ENCODE measurements around the gene NAA25. TPM values are rescaled to one million over a fixed set of nuclear protein-coding genes. Genes with fewer than 3 reads are reported as not detected.
"Not testable (repeated sequence)": the region's sequence is repeated elsewhere in the genome, so short reads cannot be mapped to it uniquely, and the experiment has no call there.

Gene NAA25
- total RNA-seq, 1 donor from 2014 or later: 62.1 TPM

DNA sequence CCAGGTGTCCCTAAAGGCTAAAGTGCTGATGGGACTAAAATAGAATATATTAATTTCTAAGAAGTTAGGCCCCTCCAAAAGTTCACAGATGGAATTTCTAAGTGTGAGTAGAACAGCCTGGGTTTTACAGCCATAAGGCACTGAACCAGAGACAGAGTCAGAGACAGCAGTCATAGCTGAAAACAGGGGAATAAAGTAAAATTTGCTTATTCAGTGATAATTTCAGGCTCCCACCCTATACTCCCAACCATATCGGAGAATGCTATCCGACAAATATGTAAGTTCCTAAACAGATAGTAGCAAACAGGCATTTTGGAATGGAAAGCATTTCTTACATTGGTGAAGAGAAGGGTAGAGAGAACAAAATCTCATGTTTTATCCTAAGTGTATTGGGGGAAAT, 45.3 kb downstream of the NAA25 start:
- H3K36me3 Mint-ChIP-seq (ENCODE audit: low read depth): peaks cover 56% of the 10 kb centered on the region
- H3K4me3 Mint-ChIP-seq: no peak overlapping the region
- no peaks in the 10 kb centered on the region for H3K4me1 Mint-ChIP-seq
- intact Hi-C loops (cut with micrococcal nuclease): no loop called here
- H3K27me3 Mint-ChIP-seq: no peaks in the 10 kb centered on the region
- H3K27ac Mint-ChIP-seq: no peak overlapping the region
- no peaks in the 10 kb centered on the region for H3K9me3 Mint-ChIP-seq
- no peak for DNase-seq

GRCh38 chr12:112061137-112061536, 47.4 kb downstream of the NAA25 start:
- intact Hi-C loops (cut with micrococcal nuclease): no loop called here
- no peak for DNase-seq
- Mint-ChIP-seq H3K36me3 (ENCODE audit: low read depth) (peaks cover 53% of the 10 kb centered on the region), H3K4me1 (no peaks in the 10 kb centered on the region), H3K4me3 (no peak overlapping the region), H3K27me3 (no peaks in the 10 kb centered on the region), H3K9me3 (no peaks in the 10 kb centered on the region), H3K27ac (no peak overlapping the region)

- H3K4me1 Mint-ChIP-seq: peaks cover 10% of the 10 kb centered on the region
- no peak overlapping the region for H3K4me3 Mint-ChIP-seq
- H3K27ac Mint-ChIP-seq: no peak overlapping the region
- H3K36me3 Mint-ChIP-seq (ENCODE audit: low read depth): peaks cover 61% of the 10 kb centered on the region
- intact Hi-C loops (cut with micrococcal nuclease): no loop called here
- no peak for DNase-seq
- H3K27me3 Mint-ChIP-seq: no peaks in the 10 kb centered on the region
- H3K9me3 Mint-ChIP-seq: no peaks in the 10 kb centered on the region
Observed at GRCh38 chr12:112049351-112049750, 59.2 kb downstream of the NAA25 start.

DNA sequence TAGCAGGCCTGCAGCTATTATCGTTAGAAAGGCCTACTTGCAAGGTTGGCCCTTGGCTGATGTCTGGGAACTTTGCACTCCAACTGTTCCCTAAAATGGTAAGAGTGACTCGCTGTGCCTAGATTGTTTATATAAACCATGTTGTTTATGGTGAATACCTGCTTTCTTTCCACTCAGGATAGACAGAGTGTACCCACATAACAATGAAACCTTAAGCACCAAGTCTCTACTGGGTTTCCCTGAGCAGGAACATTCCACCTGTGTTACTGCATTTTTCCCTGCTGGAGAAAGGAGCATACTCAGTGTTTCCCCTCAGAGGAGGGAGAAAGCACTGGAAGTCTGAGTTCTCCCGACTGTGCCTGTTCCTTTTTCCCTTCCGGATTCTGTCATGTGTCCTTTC, 62.6 kb downstream of the NAA25 start:
- H3K27me3 Mint-ChIP-seq: no peaks in the 10 kb centered on the region
- DNase-seq: no peak
- peak overlapping the region; percentile 22 for H3K27ac Mint-ChIP-seq
- no peak overlapping the region for H3K4me3 Mint-ChIP-seq
- H3K4me1 Mint-ChIP-seq: peaks cover 6% of the 10 kb centered on the region
- intact Hi-C loops (cut with micrococcal nuclease): no loop called here
- peaks cover 55% of the 10 kb centered on the region for H3K36me3 Mint-ChIP-seq (ENCODE audit: low read depth)
- H3K9me3 Mint-ChIP-seq: no peaks in the 10 kb centered on the region

DNA sequence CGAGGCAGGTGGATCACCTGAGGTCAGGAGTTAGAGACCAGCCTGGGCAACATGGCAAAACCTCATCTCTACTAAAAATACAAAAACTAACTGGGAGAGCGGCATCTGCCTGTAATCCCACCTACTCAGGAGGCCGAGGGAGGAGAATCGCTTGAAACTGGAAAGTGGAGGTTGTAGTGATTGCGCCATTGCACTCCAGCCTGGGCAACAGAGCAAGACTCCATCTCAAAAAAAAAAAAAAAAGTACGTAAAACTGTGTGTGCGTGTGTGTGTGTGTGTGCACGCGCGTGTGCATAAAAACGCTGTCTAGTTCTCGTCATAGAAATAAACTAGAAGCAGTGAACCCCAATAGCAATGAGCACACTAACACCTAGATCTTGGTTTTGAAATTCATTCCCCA, 72.0 kb downstream of the NAA25 start:
- DNase-seq; H3K9me3 Mint-ChIP-seq; H3K4me1 Mint-ChIP-seq; H3K27me3 Mint-ChIP-seq; intact Hi-C loops (cut with micrococcal nuclease); H3K4me3 Mint-ChIP-seq; H3K27ac Mint-ChIP-seq: not testable (repeated sequence)
- H3K36me3 Mint-ChIP-seq (ENCODE audit: low read depth): peaks cover 58% of the 10 kb centered on the region

DNA sequence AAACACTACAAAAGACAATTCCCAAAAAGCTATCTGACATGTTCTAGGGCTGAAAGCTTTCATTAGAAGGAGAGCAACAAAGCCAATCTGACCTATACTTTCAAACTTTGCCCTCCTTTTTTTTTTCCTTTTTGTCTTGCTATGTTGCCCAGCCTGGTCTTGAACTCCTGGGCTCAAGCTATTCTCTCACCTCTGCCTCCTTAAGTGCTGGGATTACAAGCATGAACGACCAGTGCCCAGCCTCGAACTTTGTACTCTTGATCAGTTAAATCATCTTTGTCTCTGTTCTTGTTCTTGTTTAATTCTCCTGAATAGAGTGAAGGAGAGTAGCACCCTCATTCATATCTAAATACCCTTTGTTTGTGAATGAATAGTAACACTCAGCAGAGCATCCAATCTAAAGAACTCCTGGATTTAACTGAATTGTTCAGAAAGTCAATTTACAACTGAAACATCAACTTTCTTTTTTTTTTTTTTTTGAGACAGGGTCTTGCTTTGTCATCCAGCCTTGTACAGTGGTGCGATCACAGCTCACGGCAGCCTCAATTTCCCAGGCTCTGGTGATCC, 73.3 kb downstream of the NAA25 start:
- Mint-ChIP-seq H3K4me1 (peaks cover 3% of the 10 kb centered on the region), H3K4me3 (no peak overlapping the region), H3K9me3 (no peaks in the 10 kb centered on the region), H3K27ac (no peak overlapping the region), H3K36me3 (ENCODE audit: low read depth) (peaks cover 63% of the 10 kb centered on the region), H3K27me3 (no peaks in the 10 kb centered on the region)
- intact Hi-C loops (cut with micrococcal nuclease): no loop called here
- no peak for DNase-seq

- Mint-ChIP-seq H3K4me1 (peaks cover 10% of the 10 kb centered on the region), H3K36me3 (ENCODE audit: low read depth) (peaks cover 59% of the 10 kb centered on the region), H3K9me3 (no peaks in the 10 kb centered on the region), H3K4me3 (no peak overlapping the region), H3K27ac (peak overlapping the region; percentile 35), H3K27me3 (no peaks in the 10 kb centered on the region)
- intact Hi-C loops (cut with micrococcal nuclease): no loop called here
- no peak for DNase-seq
Observed at GRCh38 chr12:112032292-112032691, 76.3 kb downstream of the NAA25 start.

- no peaks in the 10 kb centered on the region for H3K27me3 Mint-ChIP-seq
- DNase-seq: no peak
- H3K4me1 Mint-ChIP-seq: peaks cover 12% of the 10 kb centered on the region
- intact Hi-C loops (cut with micrococcal nuclease): no loop called here
- no peak overlapping the region for H3K4me3 Mint-ChIP-seq
- H3K36me3 Mint-ChIP-seq (ENCODE audit: low read depth): peaks cover 56% of the 10 kb centered on the region
- H3K27ac Mint-ChIP-seq: peak overlapping the region; percentile 19
- H3K9me3 Mint-ChIP-seq: no peaks in the 10 kb centered on the region
Observed at GRCh38 chr12:112031472-112031871, 77.1 kb downstream of the NAA25 start.

DNA sequence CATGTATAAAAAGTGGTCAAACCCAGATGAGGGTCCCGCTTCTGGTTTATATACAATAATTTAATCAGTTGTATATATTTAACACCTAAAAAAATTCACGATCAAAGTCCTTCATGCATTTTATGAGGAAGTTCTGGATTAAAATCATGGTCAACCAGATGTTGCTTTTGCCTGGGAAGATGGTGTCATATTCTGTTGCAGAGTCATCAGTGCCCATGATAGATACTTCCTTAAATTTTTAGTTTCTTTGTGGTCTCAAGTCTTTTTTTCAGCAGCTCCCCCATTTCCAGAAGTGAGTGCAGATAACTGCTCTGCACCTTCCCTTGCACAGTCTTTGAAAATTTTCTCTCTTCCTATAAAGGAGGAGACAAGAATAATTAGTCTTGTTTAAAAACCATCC, 79.3 kb downstream of the NAA25 start:
- H3K36me3 Mint-ChIP-seq (ENCODE audit: low read depth): peaks cover 62% of the 10 kb centered on the region
- intact Hi-C loops (cut with micrococcal nuclease): no loop called here
- H3K27me3 Mint-ChIP-seq: no peaks in the 10 kb centered on the region
- no peak for DNase-seq
- H3K27ac Mint-ChIP-seq: no peak overlapping the region
- H3K9me3 Mint-ChIP-seq: no peaks in the 10 kb centered on the region
- no peak overlapping the region for H3K4me3 Mint-ChIP-seq
- H3K4me1 Mint-ChIP-seq: peaks cover 22% of the 10 kb centered on the region

- intact Hi-C loops (cut with micrococcal nuclease): no loop called here
- H3K36me3 Mint-ChIP-seq (ENCODE audit: low read depth): peaks cover 60% of the 10 kb centered on the region
- no peak for DNase-seq
Observed at GRCh38 chr12:112025808-112026375, 82.7 kb downstream of the NAA25 start.

DNA sequence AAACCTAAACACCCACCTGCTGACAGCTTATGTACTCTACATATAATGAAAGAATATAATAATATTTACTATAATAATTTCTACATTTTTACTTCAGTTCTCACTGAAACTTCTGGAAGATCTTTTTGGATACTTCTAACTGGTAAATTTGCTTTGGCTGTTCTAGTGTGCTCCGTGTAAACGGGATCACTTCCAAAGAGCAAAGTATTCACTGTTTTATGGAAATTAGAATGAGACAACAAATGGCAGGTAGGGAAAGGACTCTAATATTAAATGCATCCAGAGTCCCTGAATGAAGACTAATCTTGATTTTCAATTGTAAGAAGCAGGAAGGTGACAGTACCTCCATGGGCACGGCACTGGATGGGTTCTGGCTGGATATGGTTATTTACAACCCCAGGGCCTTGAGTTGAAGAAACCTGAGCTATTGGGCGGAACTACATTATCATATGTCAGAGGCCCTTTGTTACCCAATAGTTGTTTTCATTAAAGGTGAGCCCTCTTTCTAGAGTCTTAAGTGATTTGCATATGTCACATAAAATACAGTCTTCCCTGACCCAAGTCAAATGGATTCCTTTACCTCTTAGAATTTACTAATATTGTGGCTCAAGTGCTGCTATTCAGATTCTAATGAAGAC, 84.7 kb downstream of the NAA25 start:
- H3K9me3 Mint-ChIP-seq: no peaks in the 10 kb centered on the region
- peaks cover 50% of the 10 kb centered on the region for H3K36me3 Mint-ChIP-seq (ENCODE audit: low read depth)
- intact Hi-C loops (cut with micrococcal nuclease): no loop called here
- no peak overlapping the region for H3K4me3 Mint-ChIP-seq
- H3K27me3 Mint-ChIP-seq: no peaks in the 10 kb centered on the region
- peaks cover 33% of the 10 kb centered on the region for H3K4me1 Mint-ChIP-seq
- no peak for DNase-seq
- no peak overlapping the region for H3K27ac Mint-ChIP-seq

More at GRCh38 chr12:112025808-112026375, 82.7 kb downstream of the NAA25 start:
- H3K4me1 Mint-ChIP-seq: peaks cover 32% of the 10 kb centered on the region
- H3K4me3 Mint-ChIP-seq: peak overlapping the region; percentile 0
- H3K27me3 Mint-ChIP-seq: no peaks in the 10 kb centered on the region
- H3K27ac Mint-ChIP-seq: peak overlapping the region; percentile 49
- no peaks in the 10 kb centered on the region for H3K9me3 Mint-ChIP-seq

DNA sequence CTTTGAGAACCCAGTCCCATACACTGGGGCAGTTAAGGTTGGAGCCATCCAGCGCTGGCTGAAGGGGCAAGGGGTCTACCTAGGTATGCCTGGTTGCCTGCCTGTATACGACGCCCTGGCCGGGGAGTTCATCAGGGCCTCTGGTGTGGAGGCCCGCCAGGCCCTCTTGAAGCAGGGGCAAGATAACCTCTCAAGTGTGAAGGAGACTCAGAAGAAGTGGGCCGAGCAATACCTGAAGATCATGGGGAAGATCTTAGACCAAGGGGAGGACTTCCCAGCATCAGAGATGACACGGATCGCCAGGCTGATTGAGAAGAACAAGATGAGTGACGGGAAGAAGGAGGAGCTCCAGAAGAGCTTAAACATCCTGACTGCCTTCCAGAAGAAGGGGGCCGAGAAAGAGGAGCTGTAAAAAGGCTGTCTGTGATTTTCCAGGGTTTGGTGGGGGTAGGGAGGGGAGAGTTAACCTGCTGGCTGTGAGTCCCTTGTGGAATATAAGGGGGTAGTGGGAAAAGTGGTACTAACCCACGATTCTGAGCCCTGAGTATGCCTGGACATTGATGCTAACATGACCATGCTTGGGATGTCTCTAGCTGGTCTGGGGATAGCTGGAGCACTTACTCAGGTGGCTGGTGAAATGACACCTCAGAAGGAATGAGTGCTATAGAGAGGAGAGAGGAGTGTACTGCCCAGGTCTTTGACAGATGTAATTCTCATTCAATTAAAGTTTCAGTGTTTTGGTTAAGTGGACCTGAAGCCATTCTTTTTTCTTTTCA, 86.2 kb downstream of the NAA25 start:
- Mint-ChIP-seq H3K4me1 (peaks cover 33% of the 10 kb centered on the region), H3K27me3 (no peaks in the 10 kb centered on the region), H3K36me3 (ENCODE audit: low read depth) (peaks cover 49% of the 10 kb centered on the region), H3K27ac (peak overlapping the region; percentile 54), H3K9me3 (no peaks in the 10 kb centered on the region), H3K4me3 (no peak overlapping the region)
- intact Hi-C loops (cut with micrococcal nuclease): no loop called here
- DNase-seq: no peak

DNA sequence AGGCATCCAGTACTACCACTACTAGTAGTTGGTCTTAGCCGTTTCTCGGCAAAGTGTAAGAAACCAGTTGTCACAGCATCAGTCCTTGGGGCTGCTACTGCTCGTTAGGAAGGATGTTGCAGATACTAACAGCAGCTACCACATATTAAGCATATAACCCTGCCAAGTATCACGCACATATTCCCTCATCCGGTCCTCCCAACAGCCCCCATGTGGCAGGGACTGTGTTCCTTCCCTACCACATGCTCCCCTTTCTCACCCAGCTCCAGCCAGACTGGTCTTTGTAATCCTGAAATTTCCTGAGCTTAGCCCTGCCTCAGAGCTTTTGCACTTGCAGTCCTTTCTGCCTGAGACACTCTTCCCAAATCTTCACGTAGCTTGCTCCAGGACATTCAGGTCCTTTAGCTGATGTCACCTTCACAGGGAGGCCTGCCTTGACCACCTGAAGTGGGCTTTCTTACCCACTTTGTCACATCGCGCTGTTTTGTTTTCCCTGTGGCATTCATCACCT, 87.6 kb downstream of the NAA25 start:
- no peak overlapping the region for H3K4me3 Mint-ChIP-seq
- H3K9me3 Mint-ChIP-seq: no peaks in the 10 kb centered on the region
- DNase-seq: no peak
- intact Hi-C loops (cut with micrococcal nuclease): no loop called here
- H3K27ac Mint-ChIP-seq: peak overlapping the region; percentile 35
- peaks cover 33% of the 10 kb centered on the region for H3K4me1 Mint-ChIP-seq
- H3K36me3 Mint-ChIP-seq (ENCODE audit: low read depth): peaks cover 53% of the 10 kb centered on the region
- no peaks in the 10 kb centered on the region for H3K27me3 Mint-ChIP-seq
